Heart left ventricle (tissue), 16 donors: Measurements from ENCODE around the gene FLYWCH1. TPM values are rescaled to one million over a fixed set of nuclear protein-coding genes. Genes with fewer than 3 reads are reported as not detected.

Source experiments
- ATAC-seq, 4 donors: fragments of 200-7000 bp; cut with Tn5 transposase; one replicate each; pipeline ENCODE4 v1.9.1; 2020 to 2022; ENCODE audit warnings: moderate library complexity in 4 of 4, mild to moderate bottlenecking in 3 of 4, moderate number of reproducible peaks in 1 of 4
- DNase-seq, 5 donors: peaks; one replicate each; pipeline ENCODE4 v3.0.0-alpha.2; 2020
- H3K27ac ChIP-seq, 12 donors: fragments of 200-600 bp; sonication (generic) in 4 of 12; one replicate each; pipeline versions ENCODE4 v1.5.0 to v1.8.0; 2016 to 2022; ENCODE audit warnings: mild to moderate bottlenecking in 2 of 12
- H3K27me3 ChIP-seq, 9 donors: fragments of 200-600 bp; sonication (generic) in 2 of 9; one replicate each; pipeline versions ENCODE4 v1.5.1 to v1.8.0; 2016 to 2022; ENCODE audit warnings: mild to moderate bottlenecking in 3 of 9
- H3K36me3 ChIP-seq, 9 donors: fragments of 200-600 bp; sonication (generic) in 2 of 9; one replicate each; pipeline versions ENCODE4 v1.5.0 to v1.8.0; 2018 to 2022; ENCODE audit warnings: mild to moderate bottlenecking in 2 of 9
- H3K4me1 ChIP-seq, 12 donors: fragments of 200-600 bp; sonication (generic) in 4 of 12; one replicate each; pipeline versions ENCODE4 v1.5.0 to v1.8.0; 2016 to 2022; ENCODE audit warnings: mild to moderate bottlenecking in 3 of 12
- H3K4me3 ChIP-seq, 12 donors: fragments of 200-600 bp; sonication (generic) in 4 of 12; one replicate each; pipeline versions ENCODE4 v1.5.0 to v1.8.0; 2017 to 2022; ENCODE audit warnings: mild to moderate bottlenecking in 9 of 12, moderate library complexity in 4 of 12
- H3K9me3 ChIP-seq, 12 donors: fragments of 200-600 bp; sonication (generic) in 4 of 12; one replicate each; pipeline versions ENCODE4 v1.5.0 to v1.8.0; 2016 to 2022; ENCODE audit warnings: mild to moderate bottlenecking in 1 of 12
- POLR2A ChIP-seq, 2 donors: fragments of 450-650 bp; IDR thresholded peaks; one replicate each; pipeline ENCODE4 v1.6.1; 2017; ENCODE audit warnings: antibody characterized with exemption in 2 of 2, mild to moderate bottlenecking in 2 of 2, moderate library complexity in 2 of 2
- WGBS, 4 donors: extraction: QIAGEN DNeasy Blood & Tissue Kit in 2 of 4; methylation state at CpG; one replicate each; pipeline versions ENCODE4 v1.1.5 to v1.1.7; 2013 to 2018; 5-methylcytosine and 5-hydroxymethylcytosine counted together
- intact Hi-C, 10 donors: fragments of 100-400 bp; cut with DNase I; formaldehyde crosslinking; loops; one replicate each; pipeline versions ENCODE4 v1.11.1 to v1.14.2; 2022
- polyA plus RNA-seq, 2 donors: library from polyadenylated mRNA; stranded (reverse); fragments of 200-250 nt; gene quantifications; one replicate each; pipeline ENCODE4 v1.2.3, GENCODE V29; 2013
- total RNA-seq, 9 donors: library from RNA; depleted of rRNA in 2 of 9; stranded (reverse); fragments of >200 nt in 2 of 9; fragmentation: NEBNext Ultra II Directional in 3 of 9; extraction: Animal tissue kit (Norgen Biotek cat#: 25700) in 3 of 9; gene quantifications; one replicate each; pipeline versions ENCODE4 v1.1.0 to v1.2.4, GENCODE V29; 2016 to 2023
- TF ChIP-seq, protein P1 (sequence below), 12 donors: fragments of 200-600 bp; sonication (generic) in 4 of 12; IDR thresholded peaks; one replicate each; pipeline versions ENCODE4 v1.5.0 to v1.8.0; 2018 to 2022; ENCODE audit warnings: antibody characterized with exemption in 12 of 12, mild to moderate bottlenecking in 5 of 12
- donor health status: ischemic (EF 13 %, LVEDD 7.1; RV severe dilation, severe dysfunction).
- donor health status: healthy with polysubstance abuse.
- donor health status: DM: no; HTN: yes; CAD: no.
- donor health status: DM: no; HTN: no; CAD: no.
- donor health status: ischemic (EF 25% LVEDD 6.9; RV normal size, moderate dysfunction).
- donor health status: ischemic (EF 25% LVEDD 5.7; RV mildly dilated, moderate dysfunction).
- donor health status: healthy.
- donor health status: DM: yes; HTN: yes; CAD: no.
- donor health status: ischemic (EF 35%, LVEDD 5.7; RV mildly dilated, moderate dysfunction).
- donor health status: nonischemic (EF 11% LVEDD 7.7; RV severe dilation, severe dysfunction).
- donor health status: DM: yes; HTN: yes; CAD: no.
- donor health status: PGD.
- donor health status: ischemic (EF 29% LVEDD 5.4; RV normal size, mild dysfunction).
- donor health status: nonischemic (EF 23%, LVEDD 6.1; RV moderate dilation, normal function).

The FLYWCH1 gene
- total and polyA plus RNA-seq, 11 donors = 26.3 to 48.4 (median 34.1) TPM

DNA sequence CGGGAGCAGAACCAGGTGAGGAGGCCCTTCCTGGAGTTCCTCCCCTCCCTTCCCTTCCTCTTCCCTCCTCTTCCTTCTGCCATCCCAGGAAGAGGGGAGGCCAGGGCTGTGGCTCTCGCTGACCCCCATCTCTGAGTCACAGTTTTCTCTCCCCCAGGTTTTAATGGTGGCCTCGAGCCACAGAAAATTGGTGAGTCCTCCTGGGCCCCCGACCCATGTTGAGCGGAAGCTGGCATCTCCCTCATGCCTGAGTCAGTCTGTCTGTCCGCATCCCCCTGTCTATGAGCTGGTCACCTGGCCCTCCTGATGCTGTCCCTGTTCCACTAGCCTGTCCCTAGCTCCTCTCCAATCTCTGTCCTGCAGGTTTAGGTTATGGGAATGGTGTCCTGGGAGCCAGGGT lies 88.2 kb downstream of the FLYWCH1 start:
- TF ChIP-seq, protein P1, sequence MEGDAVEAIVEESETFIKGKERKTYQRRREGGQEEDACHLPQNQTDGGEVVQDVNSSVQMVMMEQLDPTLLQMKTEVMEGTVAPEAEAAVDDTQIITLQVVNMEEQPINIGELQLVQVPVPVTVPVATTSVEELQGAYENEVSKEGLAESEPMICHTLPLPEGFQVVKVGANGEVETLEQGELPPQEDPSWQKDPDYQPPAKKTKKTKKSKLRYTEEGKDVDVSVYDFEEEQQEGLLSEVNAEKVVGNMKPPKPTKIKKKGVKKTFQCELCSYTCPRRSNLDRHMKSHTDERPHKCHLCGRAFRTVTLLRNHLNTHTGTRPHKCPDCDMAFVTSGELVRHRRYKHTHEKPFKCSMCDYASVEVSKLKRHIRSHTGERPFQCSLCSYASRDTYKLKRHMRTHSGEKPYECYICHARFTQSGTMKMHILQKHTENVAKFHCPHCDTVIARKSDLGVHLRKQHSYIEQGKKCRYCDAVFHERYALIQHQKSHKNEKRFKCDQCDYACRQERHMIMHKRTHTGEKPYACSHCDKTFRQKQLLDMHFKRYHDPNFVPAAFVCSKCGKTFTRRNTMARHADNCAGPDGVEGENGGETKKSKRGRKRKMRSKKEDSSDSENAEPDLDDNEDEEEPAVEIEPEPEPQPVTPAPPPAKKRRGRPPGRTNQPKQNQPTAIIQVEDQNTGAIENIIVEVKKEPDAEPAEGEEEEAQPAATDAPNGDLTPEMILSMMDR (IDR thresholded peaks at IDR 0.05) = no peak
- TF ChIP-seq POLR2A (IDR thresholded peaks at IDR 0.05) = no peak
- intact Hi-C loops = no loop called here
- ATAC-seq (no peak), DNase-seq (no peak)
- Histone ChIP-seq H3K4me1 (peaks cover 0 to 10% (median 2%) of the 10 kb centered on the region in 12 donors), H3K9me3 (no peaks in the 10 kb centered on the region), H3K4me3 (no peak overlapping the region), H3K27ac (no peak overlapping the region), H3K27me3 (peaks cover 0 to 25% (median 2%) of the 10 kb centered on the region in 9 donors), H3K36me3 (no peaks in the 10 kb centered on the region)
- 78 to 95% (median 80%) methylated on average over 6 of the region's 6 CpGs for WGBS, 4 donors

DNA sequence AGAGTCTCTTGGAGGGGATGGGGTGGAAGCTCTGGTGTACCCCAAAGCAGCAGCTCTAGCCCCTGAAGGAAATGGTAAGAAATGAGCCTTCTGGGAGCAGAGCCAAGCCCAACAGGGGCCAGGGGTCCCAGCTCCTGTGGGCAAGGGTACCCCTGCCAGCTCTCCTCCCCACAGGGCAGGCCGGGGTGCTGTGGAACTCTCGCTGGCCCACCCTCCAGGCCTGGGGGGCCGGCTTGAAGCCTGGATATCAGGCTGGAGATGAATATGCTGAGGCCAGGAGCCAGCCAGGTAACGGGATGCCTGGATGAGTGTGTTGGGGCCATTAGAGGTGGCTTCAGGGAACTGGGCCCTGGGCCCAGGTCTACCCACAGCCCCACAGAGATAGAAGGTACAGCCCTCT lies 88.8 kb downstream of the FLYWCH1 start:
- no peak for TF ChIP-seq POLR2A (IDR thresholded peaks at IDR 0.05)
- TF ChIP-seq, protein P1 (IDR thresholded peaks at IDR 0.05) = no peak
- no peaks in the 10 kb centered on the region for H3K36me3 ChIP-seq
- peaks cover 0 to 28% (median 2%) of the 10 kb centered on the region in 9 donors for H3K27me3 ChIP-seq
- intact Hi-C loops = no loop called here
- 71 to 89% (median 86%) methylated on average over 1 to 4 of the region's 4 CpGs for WGBS, 4 donors
- no peak overlapping the region for H3K4me3 ChIP-seq
- no peak overlapping the region for H3K27ac ChIP-seq
- no peaks in the 10 kb centered on the region for H3K9me3 ChIP-seq
- DNase-seq (no peak), ATAC-seq (no peak)
- H3K4me1 ChIP-seq = peaks cover 0 to 14% (median 3%) of the 10 kb centered on the region in 12 donors

Other genes starting within 250 kb of the FLYWCH1 start
- gene KCTD5, start 229.4 kb upstream of the FLYWCH1 start, total RNA-seq = 10 to 100 TPM in 6 of 9 donors, 1 to 10 TPM in 3; 9.1 to 24.3 (median 11.1) TPM
- 10 to 100 TPM in 1 of 2 donors, 1 to 10 TPM in 1; 6.2 to 15.7 TPM for gene KCTD5, start 229.4 kb upstream of the FLYWCH1 start, polyA plus RNA-seq
- 1 to 10 TPM in 1 of 9 donors, under 1 TPM in 5, not detected in 3; 0.19 to 1.3 (median 0.53) TPM for gene PRSS27, start 191.7 kb upstream of the FLYWCH1 start, total RNA-seq
- gene PRSS27, start 191.7 kb upstream of the FLYWCH1 start, polyA plus RNA-seq = under 1 TPM; 0.25 to 0.38 TPM
- 100 to 1,000 TPM; 112 to 315 (median 233) TPM for gene SRRM2, start 159.3 kb upstream of the FLYWCH1 start, total RNA-seq
- 100 to 1,000 TPM; 196 to 540 TPM for gene SRRM2, start 159.3 kb upstream of the FLYWCH1 start, polyA plus RNA-seq
- gene ELOB, start 134.7 kb upstream of the FLYWCH1 start, total RNA-seq = 1,000 to 10,000 TPM in 1 of 9 donors, 100 to 1,000 TPM in 8; 213 to 1,067 (median 294) TPM
- gene ELOB, start 134.7 kb upstream of the FLYWCH1 start, polyA plus RNA-seq = 100 to 1,000 TPM; 462 to 926 TPM
- not detected for gene PRSS33, start 124.4 kb upstream of the FLYWCH1 start, total RNA-seq
- not detected for gene PRSS33, start 124.4 kb upstream of the FLYWCH1 start, polyA plus RNA-seq
- not detected for gene PRSS41, start 113.5 kb upstream of the FLYWCH1 start, total RNA-seq
- not detected for gene PRSS41, start 113.5 kb upstream of the FLYWCH1 start, polyA plus RNA-seq
- gene PRSS21, start 94.7 kb upstream of the FLYWCH1 start, total RNA-seq = not detected
- not detected for gene PRSS21, start 94.7 kb upstream of the FLYWCH1 start, polyA plus RNA-seq
- 1 to 10 TPM in 1 of 9 donors, under 1 TPM in 1, not detected in 7; 0.50 to 3.0 TPM for gene ZG16B, start 81.6 kb upstream of the FLYWCH1 start, total RNA-seq
- gene ZG16B, start 81.6 kb upstream of the FLYWCH1 start, polyA plus RNA-seq = not detected
- gene PRSS22, start 53.8 kb upstream of the FLYWCH1 start, total RNA-seq = not detected
- not detected for gene PRSS22, start 53.8 kb upstream of the FLYWCH1 start, polyA plus RNA-seq
- 10 to 100 TPM; 20.1 to 64.1 (median 22.6) TPM for gene FLYWCH2, start 28.7 kb upstream of the FLYWCH1 start, total RNA-seq
- 10 to 100 TPM; 35.3 to 53.4 TPM for gene FLYWCH2, start 28.7 kb upstream of the FLYWCH1 start, polyA plus RNA-seq
- under 1 TPM in 1 of 9 donors, not detected in 8; 0.27 TPM for gene KREMEN2, start 52.3 kb downstream of the FLYWCH1 start, total RNA-seq
- gene KREMEN2, start 52.3 kb downstream of the FLYWCH1 start, polyA plus RNA-seq = not detected
- 10 to 100 TPM in 1 of 9 donors, 1 to 10 TPM in 8; 6.9 to 16.3 (median 9.0) TPM for gene PAQR4, start 57.4 kb downstream of the FLYWCH1 start, total RNA-seq
- gene PAQR4, start 57.4 kb downstream of the FLYWCH1 start, polyA plus RNA-seq = 10 to 100 TPM in 1 of 2 donors, 1 to 10 TPM in 1; 8.1 to 15.2 TPM
- 10 to 100 TPM in 1 of 9 donors, 1 to 10 TPM in 4, under 1 TPM in 4; 0.72 to 11.9 (median 1.2) TPM for gene PKMYT1, start 68.5 kb downstream of the FLYWCH1 start, total RNA-seq
- gene PKMYT1, start 68.5 kb downstream of the FLYWCH1 start, polyA plus RNA-seq = 1 to 10 TPM; 1.3 to 2.5 TPM
- gene CLDN9, start 101.0 kb downstream of the FLYWCH1 start, total RNA-seq = 1 to 10 TPM in 2 of 9 donors, under 1 TPM in 7; 0.13 to 2.0 (median 0.75) TPM
- gene CLDN9, start 101.0 kb downstream of the FLYWCH1 start, polyA plus RNA-seq = 1 to 10 TPM in 1 of 2 donors, under 1 TPM in 1; 0.62 to 1.7 TPM
- not detected for gene CLDN6, start 106.3 kb downstream of the FLYWCH1 start, total RNA-seq
- under 1 TPM in 1 of 2 donors, not detected in 1; 0.04 TPM for gene CLDN6, start 106.3 kb downstream of the FLYWCH1 start, polyA plus RNA-seq
- 100 to 1,000 TPM in 3 of 9 donors, 10 to 100 TPM in 6; 27.8 to 289 (median 92.4) TPM for gene TNFRSF12A, start 108.4 kb downstream of the FLYWCH1 start, total RNA-seq
- gene TNFRSF12A, start 108.4 kb downstream of the FLYWCH1 start, polyA plus RNA-seq = 100 to 1,000 TPM; 260 to 824 TPM
- 10 to 100 TPM; 32.8 to 66.7 (median 50.5) TPM for gene HCFC1R1, start 112.0 kb downstream of the FLYWCH1 start, total RNA-seq
- 100 to 1,000 TPM in 1 of 2 donors, 10 to 100 TPM in 1; 54.6 to 189 TPM for gene HCFC1R1, start 112.0 kb downstream of the FLYWCH1 start, polyA plus RNA-seq
- 10 to 100 TPM in 4 of 9 donors, 1 to 10 TPM in 5; 6.9 to 14.0 (median 9.4) TPM for gene THOC6, start 112.1 kb downstream of the FLYWCH1 start, total RNA-seq
- gene THOC6, start 112.1 kb downstream of the FLYWCH1 start, polyA plus RNA-seq = 10 to 100 TPM; 15.4 to 23.0 TPM
- gene BICDL2, start 125.0 kb downstream of the FLYWCH1 start, total RNA-seq = not detected
- under 1 TPM in 1 of 2 donors, not detected in 1; 0.07 TPM for gene BICDL2, start 125.0 kb downstream of the FLYWCH1 start, polyA plus RNA-seq
- gene MMP25, start 134.6 kb downstream of the FLYWCH1 start, total RNA-seq = 1 to 10 TPM in 3 of 9 donors, under 1 TPM in 6; 0.32 to 3.0 (median 0.90) TPM
- gene MMP25, start 134.6 kb downstream of the FLYWCH1 start, polyA plus RNA-seq = 1 to 10 TPM in 1 of 2 donors, under 1 TPM in 1; 0.97 to 1.3 TPM
- gene IL32, start 153.7 kb downstream of the FLYWCH1 start, total RNA-seq = 100 to 1,000 TPM in 1 of 9 donors, 10 to 100 TPM in 8; 20.6 to 241 (median 48.9) TPM
- gene IL32, start 153.7 kb downstream of the FLYWCH1 start, polyA plus RNA-seq = 10 to 100 TPM; 60.2 to 63.4 TPM
- gene ZSCAN10, start 187.4 kb downstream of the FLYWCH1 start, total RNA-seq = not detected
- gene ZSCAN10, start 187.4 kb downstream of the FLYWCH1 start, polyA plus RNA-seq = not detected
- gene ZNF205, start 200.7 kb downstream of the FLYWCH1 start, total RNA-seq = 10 to 100 TPM in 2 of 9 donors, 1 to 10 TPM in 7; 7.4 to 19.8 (median 8.1) TPM
- gene ZNF205, start 200.7 kb downstream of the FLYWCH1 start, polyA plus RNA-seq = 10 to 100 TPM; 13.9 to 17.0 TPM
- gene ZNF213, start 223.1 kb downstream of the FLYWCH1 start, total RNA-seq = 10 to 100 TPM in 2 of 9 donors, 1 to 10 TPM in 7; 6.7 to 14.3 (median 8.2) TPM
- 10 to 100 TPM in 1 of 2 donors, 1 to 10 TPM in 1; 8.7 to 14.2 TPM for gene ZNF213, start 223.1 kb downstream of the FLYWCH1 start, polyA plus RNA-seq